VCaP (cell line): ENCODE measurements around the gene DCAF11.
A peak's percentile ranks its signal among the peaks of the same experiment; 100 is the strongest.

Experiments
- H3K27ac ChIP-seq: fragments of 450-650 bp; 2 replicates; pipeline ENCODE4 v1.5.1; 2017
- CTCF ChIP-seq: fragments of 450-650 bp; conservative IDR thresholded peaks from 2 replicates; pipeline ENCODE4 v1.5.1; 2017; ENCODE audit warnings: mild to moderate bottlenecking, moderate library complexity

Gene DCAF11

GRCh38 chr14:24110523-24110922 lies 4.1 kb upstream of the DCAF11 start:
- no peak overlapping the region for H3K27ac ChIP-seq
- TF ChIP-seq CTCF: no peak

GRCh38 chr14:24113379-24113800 lies 1.2 kb upstream of the DCAF11 start:
- peak overlapping the region; percentile 95 for H3K27ac ChIP-seq
- TF ChIP-seq CTCF: no peak

- peak overlapping the region; percentile 95 for H3K27ac ChIP-seq
- no peak for TF ChIP-seq CTCF
Measured at GRCh38 chr14:24113801-24114531, 611 bp upstream of the DCAF11 start.

GRCh38 chr14:24115422-24116127 lies 998 bp downstream of the DCAF11 start:
- H3K27ac ChIP-seq: peak overlapping the region; percentile 95
- TF ChIP-seq CTCF: no peak

- no peak for TF ChIP-seq CTCF
- H3K27ac ChIP-seq: peak overlapping the region; percentile 95; the same call in 1 of the 2 replicates
Measured at GRCh38 chr14:24116128-24116814, 1.7 kb downstream of the DCAF11 start.

- H3K27ac ChIP-seq: no peak overlapping the region
- no peak for TF ChIP-seq CTCF
Measured at GRCh38 chr14:24117179-24117578, 2.6 kb downstream of the DCAF11 start.

- no peak overlapping the region for H3K27ac ChIP-seq
- no peak for TF ChIP-seq CTCF
Measured at GRCh38 chr14:24119691-24120090, 5.1 kb downstream of the DCAF11 start.
